NCI-H146 treated with DMSO at 0.1 percent for 48 hours (cell line): ENCODE results near the gene CYP4V2.

Source experiments
- DNase-seq: peaks from one replicate; lab custom pipeline; 2025; ENCODE audit not compliant: unreplicated experiment; lab: John Stamatoyannopoulos, UW

CYP4V2 gene

DNA sequence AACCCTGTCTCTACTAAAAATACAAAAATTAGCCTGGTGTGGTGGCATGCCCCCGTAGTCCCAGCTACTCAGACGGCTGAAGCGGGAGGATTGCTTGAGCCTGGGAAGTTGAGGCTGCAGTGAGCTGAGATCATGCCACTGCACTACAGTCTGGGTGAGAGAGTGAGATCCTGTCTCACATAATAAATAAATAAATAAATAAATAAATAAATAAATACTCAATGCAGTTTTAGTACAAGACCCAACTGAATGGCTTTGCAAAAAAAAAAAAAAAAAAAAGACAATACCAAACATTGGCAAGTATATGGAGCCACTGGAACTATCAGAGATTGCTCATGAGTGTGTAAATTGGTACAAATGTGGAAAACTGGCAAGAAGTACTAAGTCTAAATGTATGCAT, 3.3 kb upstream of the CYP4V2 start:
- no peak for DNase-seq

DNA sequence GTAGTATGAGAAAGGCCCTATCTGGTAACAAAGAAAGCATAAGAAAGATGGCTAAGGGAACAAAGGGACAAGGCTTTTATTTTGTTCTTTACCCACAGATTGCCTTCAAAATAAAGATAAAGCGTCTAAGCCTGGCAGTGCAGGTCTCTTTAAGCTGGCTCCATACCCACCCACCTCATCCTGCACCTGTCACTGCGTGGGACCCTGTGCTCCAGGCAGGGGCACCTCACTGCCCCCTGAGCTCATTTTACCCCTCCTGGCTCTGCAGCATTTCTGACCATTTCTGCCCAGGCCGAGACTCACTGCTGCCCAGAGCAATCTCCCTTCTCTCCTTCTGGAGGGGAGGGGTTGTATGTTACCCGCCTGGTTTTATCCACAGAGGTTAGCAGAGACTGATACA, 1.7 kb upstream of the CYP4V2 start:
- DNase-seq: no peak

DNA sequence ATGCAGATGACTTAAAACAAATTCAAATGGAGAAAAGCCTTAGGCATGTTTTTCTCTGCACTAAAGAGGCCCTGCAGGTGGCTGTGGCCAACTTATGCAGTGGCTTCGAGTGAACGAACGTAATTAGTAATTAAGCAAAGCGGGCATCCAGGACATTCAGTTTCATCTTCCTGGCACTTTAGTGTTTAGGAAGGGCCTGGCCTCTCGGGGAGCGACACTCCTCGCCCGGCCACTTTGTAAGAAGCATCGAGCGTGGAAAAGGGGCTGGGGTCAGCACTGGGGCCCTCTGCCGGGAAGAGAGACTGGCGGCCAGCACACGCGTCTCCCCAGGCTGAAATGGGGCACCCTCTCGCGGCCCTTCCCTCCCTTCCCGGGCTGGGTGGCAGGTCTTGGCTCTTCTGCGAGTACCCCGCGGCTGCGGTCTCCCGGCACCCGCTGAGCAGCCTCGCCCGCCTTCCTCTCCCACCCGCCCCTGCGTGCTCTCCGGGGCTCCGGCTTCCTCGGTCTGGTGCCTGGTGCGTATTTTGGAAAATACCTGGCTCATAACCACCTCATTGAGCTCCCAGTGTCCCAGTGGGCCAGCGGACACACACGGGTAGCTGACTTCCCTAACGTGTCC, 677 bp upstream of the CYP4V2 start:
- peak; percentile 37 for DNase-seq

DNA sequence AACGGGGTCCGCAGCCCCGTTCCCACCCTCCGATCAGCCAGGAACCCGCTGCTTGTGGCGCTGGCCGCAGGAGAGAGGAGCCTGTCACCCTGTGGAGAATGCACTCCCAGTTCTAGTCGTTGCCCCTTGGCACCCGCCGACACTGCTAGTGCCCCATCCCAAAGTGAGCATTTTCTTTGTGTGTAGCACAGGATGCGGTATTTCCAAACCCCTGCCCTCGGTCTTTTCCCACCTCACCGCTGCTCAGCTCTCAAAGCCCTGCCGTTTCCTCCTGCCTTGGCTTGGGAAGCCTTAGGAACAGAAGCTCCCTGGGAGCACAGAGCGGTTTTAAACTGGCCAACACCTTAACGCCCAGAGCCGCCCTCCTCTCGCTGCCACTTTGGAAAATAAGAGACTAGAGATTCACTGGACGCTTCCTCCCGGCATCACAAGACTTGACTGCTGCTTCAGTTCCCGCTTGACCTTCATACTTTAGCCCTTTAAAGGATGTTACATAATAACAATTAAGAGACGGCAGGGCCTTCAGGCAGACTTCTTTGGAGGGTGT, 772 bp downstream of the CYP4V2 start:
- peak; percentile 5 for DNase-seq

DNA sequence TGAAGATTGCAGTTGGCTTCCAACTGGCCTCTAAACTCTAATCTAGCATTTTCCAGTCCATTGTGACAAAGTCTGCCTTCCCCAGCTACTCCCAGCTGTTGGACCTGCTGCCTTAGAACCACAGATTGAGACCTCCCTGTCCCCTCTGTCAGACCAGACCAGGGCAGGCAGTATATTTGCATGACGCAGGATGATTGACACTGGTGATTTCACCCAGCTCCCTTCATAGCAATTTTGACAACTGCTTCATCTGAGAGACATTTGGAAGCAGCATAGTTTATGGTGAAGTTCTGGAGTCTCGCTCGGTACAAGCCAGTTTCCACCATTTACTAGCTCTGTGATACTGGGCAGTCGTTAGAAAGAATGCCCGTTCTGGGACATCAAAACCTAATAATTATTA, 2.5 kb downstream of the CYP4V2 start:
- no peak for DNase-seq

DNA sequence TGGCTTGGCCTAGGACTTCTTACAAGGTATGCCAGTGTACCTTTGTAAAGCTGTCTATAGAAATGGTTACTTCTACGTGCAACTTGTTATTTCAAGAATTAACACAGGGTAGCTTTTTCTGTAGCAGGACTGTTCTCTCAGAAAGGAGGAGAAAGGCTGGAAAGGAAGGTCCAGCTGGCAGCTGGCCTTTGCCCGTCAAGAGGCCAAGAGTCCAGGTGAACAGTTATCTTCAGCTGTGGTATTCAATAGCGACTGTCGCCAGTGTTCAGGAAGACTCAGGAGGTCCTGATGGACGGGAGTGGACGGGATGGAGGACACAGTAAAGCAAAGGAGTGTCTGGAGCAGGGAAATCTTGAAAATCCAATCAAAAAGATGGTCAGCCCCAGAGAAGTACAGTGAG, 4.7 kb downstream of the CYP4V2 start:
- no peak for DNase-seq

DNA sequence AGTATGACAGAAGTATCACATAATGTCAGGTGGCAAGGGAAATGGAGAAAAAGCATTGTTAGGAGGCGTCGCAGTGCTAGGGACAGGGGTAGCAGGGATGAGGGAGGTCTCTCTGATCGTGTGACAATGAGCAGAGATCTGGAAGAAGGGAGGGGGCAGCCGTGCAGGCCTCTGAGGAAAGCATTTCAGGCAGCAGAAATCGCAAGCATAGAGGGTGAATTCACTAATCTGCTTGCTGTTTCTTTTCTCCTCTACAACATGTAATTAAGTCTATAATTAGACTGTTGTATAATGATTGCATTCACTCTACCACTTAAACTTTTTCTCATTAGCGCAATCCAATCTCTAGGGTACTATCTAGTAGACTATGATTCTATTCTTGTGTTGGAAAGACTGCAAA, 9.1 kb downstream of the CYP4V2 start:
- DNase-seq: no peak

DNA sequence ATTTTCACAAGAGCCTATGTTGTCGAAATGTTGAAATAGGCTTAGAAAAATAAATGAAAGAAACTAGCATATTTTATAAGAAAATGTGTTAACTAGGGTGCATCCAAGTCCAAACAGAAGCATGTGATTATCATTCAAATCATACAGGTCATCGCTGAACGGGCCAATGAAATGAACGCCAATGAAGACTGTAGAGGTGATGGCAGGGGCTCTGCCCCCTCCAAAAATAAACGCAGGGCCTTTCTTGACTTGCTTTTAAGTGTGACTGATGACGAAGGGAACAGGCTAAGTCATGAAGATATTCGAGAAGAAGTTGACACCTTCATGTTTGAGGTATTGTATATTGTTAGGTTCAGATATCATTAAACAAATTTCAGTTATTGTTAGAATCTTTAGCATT, 9.6 kb downstream of the CYP4V2 start:
- no peak for DNase-seq

DNA sequence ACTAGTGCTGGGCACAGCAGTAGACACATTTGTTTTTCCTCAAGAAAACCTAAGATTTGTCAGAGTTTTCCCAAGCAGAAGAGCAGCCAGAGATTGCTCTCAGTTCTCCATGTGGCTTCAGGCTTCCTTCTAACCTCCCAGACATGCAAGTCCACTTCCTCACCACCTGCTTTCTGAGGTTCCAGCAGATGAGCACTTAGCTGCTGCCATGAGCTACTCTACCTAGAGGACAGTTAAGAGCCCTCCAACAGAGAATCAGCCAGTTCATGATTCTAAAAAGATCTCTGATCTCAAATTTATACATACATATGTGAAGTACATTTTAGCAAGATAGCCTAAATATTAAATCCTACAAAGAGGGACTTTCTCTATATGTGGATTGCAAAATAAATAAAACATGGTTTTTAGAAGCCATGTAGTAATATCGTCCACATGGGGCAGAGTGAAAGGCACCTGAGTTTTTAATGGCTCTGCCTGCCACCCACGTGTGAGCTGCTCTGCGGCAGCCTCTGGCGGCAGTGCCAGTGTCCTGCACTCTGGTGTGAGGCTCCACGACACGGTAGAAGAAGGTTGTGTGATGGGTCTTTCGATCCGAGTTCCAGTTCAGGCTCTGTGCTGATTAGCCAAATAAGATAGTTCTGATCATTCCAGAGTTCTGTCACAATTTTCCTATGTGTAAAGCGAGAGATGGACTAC, 10.3 kb downstream of the CYP4V2 start:
- peak; percentile 4 for DNase-seq

DNA sequence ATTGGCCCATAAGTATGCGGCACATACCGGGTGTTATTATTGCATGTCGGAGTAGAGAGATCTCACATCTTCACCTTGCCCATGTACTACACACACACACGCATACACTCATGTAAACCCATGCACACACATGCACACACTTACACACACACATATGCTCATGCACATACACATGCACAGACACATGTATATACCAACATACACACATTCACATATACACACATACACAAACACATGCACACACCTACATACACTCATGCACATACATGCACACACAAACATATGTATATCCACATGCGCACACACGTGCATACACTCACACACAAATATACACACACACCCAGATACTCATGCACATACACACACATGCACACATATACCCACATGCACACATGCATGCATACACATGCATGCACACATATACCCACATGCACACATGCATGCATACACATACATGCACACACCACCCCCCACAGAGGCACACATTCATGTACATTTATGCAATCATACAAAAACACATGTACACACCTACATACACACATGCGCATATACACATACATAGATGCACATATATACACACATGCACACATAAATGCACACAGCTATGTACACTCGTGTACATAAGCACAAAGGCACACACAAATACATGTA, 11.2 kb downstream of the CYP4V2 start:
- no peak for DNase-seq

DNA sequence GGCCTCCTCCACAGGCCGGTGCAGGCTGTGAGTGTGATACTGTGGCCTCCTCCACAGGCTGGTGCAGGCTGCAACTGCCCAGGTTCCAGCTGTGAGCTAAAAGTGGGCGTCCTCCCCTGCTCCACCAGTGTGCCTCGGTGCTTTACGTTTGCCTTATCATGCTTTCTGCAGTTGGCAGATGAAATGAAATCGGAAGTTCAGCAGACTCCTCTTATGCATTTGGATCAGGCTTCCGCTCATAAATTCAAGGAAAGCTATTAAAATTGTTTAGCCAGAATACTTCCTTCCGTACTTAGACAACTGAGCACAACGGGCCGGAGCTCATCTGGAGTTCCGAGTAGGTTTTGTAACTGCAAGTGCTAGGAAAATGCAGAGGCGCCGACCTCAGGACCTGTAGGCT, 12.0 kb downstream of the CYP4V2 start:
- DNase-seq: no peak

DNA sequence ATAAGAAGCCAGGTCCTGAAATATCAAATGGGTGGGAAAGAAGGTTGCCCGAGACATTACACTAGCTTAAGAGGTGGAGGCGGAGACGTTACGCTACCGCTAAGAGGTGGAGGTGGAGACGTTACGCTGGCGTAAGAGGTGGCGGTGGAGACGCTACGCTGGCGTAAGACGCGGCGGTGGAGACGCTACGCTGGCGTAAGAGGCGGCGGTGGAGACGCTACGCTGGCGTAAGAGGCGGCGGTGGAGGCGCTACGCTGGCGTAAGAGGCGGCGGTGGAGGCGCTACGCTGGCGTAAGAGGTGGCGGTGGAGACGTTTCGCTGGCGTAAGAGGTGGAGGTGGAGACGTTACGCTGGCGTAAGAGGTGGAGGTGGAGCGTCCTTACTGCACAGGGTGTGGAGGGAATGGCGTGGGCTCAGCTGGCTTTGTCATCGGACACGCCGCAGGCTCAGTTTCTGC, 12.8 kb downstream of the CYP4V2 start:
- DNase-seq: no peak

DNA sequence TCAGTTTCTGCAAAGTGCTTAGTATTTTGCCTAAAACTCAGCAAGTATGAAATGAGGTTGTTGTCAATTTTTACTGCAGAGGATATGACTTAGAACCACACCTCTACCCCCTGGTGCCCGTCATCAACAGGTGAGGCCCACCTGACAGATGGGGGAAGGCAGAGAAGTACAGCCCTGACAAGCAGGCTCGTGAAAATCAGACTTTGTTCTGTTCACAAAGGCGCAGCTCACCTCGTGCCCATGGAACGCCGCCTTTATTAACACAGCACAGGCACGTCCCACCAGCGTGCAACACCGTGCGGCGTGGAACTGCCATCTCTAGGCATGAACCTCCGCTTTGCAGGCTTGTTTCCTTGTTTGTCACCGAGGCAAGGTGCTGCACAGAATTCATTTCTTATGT, 13.3 kb downstream of the CYP4V2 start:
- no peak for DNase-seq

DNA sequence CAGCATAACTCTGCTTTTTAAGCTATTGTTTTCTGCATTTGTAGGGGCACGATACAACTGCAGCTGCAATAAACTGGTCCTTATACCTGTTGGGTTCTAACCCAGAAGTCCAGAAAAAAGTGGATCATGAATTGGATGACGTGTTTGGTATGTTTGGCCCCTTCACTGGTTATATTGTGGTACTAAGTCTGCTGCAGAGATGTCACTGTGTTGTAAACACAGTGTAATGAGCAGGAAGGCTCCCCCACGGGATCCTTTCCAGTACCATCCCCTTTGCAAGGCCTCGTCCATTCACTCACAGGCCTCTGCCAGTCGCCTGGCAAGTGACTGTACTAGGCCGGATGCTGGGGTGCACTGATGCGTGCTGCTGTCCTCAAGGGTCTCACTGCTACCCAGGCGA, 13.8 kb downstream of the CYP4V2 start:
- DNase-seq: no peak

DNA sequence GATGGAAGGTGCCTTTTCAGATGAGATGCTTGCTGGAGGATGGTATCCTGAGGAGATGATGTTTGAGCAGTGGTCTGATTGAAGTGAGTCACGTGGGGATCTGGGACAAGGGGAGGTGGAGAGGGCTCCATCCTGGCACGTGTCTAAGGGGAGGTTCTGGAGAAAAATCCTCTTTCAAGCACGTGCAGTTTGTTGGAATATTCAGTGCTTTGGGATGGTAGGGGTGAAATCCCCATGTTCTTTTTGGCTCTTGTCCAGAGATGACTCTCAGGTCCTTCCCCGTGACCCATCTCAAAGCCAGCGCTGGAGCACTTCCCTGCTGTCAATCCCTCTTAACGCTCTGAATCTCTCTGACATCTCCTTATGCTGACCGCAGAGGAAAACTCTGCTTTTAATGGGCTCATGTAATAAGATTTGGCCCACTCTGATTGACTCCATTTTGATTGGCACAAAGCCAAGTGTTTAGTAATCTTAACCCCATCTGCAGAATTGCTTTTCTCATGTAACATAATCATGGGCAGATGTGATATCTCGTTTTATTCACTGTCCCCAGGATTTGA, 25.2 kb downstream of the CYP4V2 start:
- DNase-seq: no peak

DNA sequence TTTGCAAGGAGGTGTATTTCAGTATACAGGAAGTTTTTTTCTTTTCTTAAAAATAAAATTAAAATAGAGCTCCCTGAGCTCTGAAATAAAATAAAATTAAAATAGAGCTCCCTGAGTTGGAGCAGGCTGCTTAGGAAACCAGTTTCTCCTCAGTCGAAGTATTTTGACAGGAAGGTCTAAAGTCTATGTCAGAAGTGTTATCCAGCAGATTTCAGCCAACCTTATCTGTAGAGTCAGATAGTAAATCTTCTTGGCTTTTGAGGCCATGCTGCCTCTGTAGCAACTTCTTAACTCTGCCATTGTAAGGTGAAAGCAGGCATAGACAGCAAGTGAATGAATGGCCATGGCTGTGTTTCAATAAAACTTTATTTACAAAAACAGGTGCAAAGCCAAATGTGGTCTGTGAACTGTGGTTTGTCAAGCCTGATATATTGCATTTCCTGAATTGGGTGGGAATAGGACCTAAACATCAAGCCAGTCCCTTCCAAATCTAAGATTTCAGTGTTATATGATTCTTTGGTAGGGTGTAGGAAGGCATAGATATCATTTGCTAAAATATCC, 26.4 kb downstream of the CYP4V2 start:
- DNase-seq: no peak

DNA sequence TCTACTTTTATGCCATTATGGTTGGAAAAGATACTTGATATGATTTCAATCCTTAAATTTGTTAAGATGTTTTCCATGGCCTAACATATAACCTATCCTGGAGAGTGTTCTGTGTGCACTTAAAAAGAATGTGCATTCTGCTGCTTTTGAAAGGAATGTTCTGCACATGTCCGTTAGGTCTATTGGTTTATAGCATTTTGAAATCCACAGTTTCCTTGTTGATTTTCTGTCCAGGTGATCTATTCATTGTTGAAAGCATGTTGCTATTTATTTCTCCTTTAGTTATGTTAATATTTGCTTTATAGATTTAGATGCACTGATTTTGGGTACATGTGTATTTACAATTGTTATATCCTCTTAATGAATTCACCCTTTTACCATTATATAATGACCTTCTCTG, 30.3 kb downstream of the CYP4V2 start:
- no peak for DNase-seq

DNA sequence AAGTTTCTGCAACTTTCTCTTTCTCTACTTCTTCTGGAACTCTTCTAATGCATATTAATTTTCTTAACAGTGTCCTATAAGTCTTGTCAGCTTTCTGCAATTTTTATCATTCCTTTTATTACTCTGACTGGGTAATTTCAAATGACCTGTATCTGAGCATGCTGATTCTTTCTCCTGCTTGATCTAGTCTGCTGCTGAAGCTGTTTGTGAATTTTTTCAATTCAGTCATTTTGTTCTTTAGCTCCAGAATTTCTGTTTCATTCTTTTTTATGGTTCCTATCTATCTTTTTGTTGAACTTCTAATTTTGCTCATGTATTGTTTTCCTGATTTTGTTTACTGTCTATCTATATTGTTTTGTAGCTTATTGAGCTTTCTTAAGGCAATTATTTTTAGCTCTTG, 34.5 kb downstream of the CYP4V2 start:
- DNase-seq: no peak

DNA sequence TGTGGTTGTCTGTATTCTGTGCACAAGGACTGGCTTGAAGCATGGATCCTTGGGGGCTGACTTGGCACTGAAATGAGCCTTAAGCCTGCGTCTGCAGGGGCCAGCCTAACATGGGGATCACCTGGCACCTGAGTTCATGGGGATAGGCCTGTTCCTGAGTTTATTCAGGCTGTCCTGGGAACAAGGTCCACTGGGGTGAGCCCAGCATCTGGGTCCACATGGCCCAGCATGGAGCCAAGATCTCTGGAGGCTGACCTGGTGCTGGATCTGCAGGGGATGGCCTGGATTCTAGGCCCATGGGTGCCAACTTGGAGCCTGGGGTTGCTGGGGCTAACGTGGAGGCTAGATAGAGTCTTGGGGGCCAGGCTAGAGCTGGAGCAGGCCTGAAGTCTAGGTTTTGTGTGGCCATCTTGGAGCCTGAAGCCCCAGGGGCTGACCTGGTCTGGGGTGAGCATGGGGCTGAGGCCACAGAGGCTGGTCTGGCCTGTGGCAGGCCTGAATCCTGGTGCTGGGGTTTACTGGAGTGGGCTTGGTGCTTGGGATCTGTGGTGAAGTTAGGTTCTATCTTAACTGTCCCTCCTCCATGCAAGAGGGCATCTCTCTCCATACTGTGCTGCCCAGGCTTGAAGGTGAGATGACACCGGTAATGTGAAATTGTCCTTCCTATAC, 35.3 kb downstream of the CYP4V2 start:
- no peak for DNase-seq

DNA sequence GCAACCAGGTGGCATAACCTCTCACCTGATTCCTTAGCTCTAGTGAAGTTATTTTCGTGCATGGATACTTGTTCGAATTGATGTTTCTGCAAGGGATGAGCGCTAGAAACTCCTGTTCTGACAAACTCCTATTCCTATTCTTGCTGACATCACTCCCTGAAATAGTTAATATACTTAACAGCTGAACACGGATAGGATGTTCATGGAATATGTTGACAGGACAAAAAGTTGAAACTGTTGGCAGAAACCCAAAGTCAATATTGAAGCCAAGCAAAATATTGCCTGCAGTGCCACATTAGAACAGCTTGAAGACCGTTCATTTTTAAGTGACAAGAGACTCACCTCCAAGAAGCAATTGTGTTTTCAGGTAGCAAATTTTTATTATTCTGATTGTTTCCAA, 35.9 kb downstream of the CYP4V2 start, which contains the start of gene KLKB1:
Gene KLKB1, plus strand, starts transcription at position 287 of the 400 bp plus-strand sequence. CDS start 689 bp downstream, outside the sequence.
- DNase-seq: no peak
